HEK293T (cell line): ENCODE results near the gene TLX1.

ENCODE experiments used
- ARNT ChIP-seq: fragments of 450-650 bp; IDR thresholded peaks from 2 replicates; pipeline ENCODE4 v1.6.1; 2017; ENCODE audit warnings: mild to moderate bottlenecking
- BHLHE40 ChIP-seq: fragments of 450-650 bp; IDR thresholded peaks from 2 replicates; pipeline ENCODE4 v1.6.1; 2016; ENCODE audit warnings: mild to moderate bottlenecking, moderate library complexity, borderline replicate concordance
- CTBP1 ChIP-seq: fragments of 450-650 bp; IDR thresholded peaks from 2 replicates; pipeline ENCODE4 v1.6.1; 2016; ENCODE audit warnings: borderline replicate concordance
- ELF4 ChIP-seq: fragments of 450-650 bp; IDR thresholded peaks from 2 replicates; pipeline ENCODE4 v1.6.1; 2017; ENCODE audit warnings: antibody characterized with exemption
- FOXA1 ChIP-seq: fragments of 450-650 bp; IDR thresholded peaks from 2 replicates; pipeline ENCODE4 v1.6.1; 2016; ENCODE audit warnings: mild to moderate bottlenecking
- FOXK2 ChIP-seq: fragments of 450-650 bp; IDR thresholded peaks from 2 replicates; pipeline ENCODE4 v1.6.1; 2016; ENCODE audit warnings: mild to moderate bottlenecking
- FOXM1 ChIP-seq: fragments of 450-650 bp; IDR thresholded peaks from 2 replicates; pipeline ENCODE4 v1.6.1; 2017; ENCODE audit warnings: mild to moderate bottlenecking, borderline replicate concordance
- HDGF ChIP-seq: fragments of 450-650 bp; IDR thresholded peaks from 2 replicates; pipeline ENCODE4 v1.6.1; 2017; ENCODE audit warnings: antibody characterized with exemption, borderline replicate concordance
- LEF1 ChIP-seq: fragments of 450-650 bp; IDR thresholded peaks from 2 replicates; pipeline ENCODE4 v1.6.1; 2017; ENCODE audit warnings: mild to moderate bottlenecking, borderline replicate concordance
- NFRKB ChIP-seq: fragments of 450-650 bp; IDR thresholded peaks from 2 replicates; pipeline ENCODE4 v1.6.1; 2016; ENCODE audit warnings: mild to moderate bottlenecking, moderate library complexity
- SP1 ChIP-seq: fragments of 450-650 bp; IDR thresholded peaks from 2 replicates; pipeline ENCODE4 v1.6.1; 2017
- SUZ12 ChIP-seq: fragments of 450-650 bp; IDR thresholded peaks from 2 replicates; pipeline ENCODE4 v1.6.1; 2016; ENCODE audit warnings: mild to moderate bottlenecking
- TARDBP ChIP-seq: fragments of 450-650 bp; IDR thresholded peaks from 2 replicates; pipeline ENCODE4 v1.6.1; 2016
- TF ChIP-seq, protein P1 (sequence below): fragments of 450-650 bp; IDR thresholded peaks from 2 replicates; pipeline ENCODE4 v1.6.1; 2016

DNA sequence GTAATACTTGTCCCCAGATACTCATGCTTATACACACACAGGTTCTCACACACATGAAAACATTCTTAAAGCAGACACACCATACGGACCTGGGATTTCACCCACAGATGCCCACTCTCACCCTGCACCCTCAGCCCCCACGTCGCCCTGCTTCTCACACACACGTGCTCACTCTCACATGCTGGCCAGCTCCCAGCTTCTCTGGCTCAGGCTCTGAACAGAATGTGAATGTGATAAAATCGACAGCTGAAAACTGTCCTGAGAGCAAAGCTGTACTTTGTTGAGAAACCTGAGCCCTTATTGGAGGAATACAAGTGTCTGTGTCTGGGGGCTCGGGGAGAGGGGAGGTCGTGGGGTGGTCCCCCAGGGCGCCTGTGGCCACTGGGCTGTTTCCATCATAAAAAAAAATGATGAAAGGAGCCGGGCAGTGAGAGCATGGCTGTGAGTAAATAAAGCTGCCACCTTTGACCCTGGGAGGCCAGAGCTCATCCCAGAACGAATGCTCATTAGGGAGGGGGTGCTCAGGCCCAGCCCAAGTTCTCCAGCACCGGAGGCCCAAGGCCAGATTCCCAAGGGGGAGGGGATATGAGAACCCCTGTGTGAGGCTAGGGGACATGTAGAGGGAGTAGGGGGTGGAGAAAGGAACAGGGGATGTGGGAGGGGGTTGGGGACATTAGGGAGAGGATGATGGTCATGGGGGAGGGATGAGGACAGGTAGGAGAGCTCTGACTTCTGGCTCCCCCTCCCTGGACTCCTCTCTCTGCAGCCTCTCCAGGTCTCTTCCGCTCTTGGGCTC, 18.1 kb upstream of the TLX1 start:
- no peak for TF ChIP-seq FOXM1
- TF ChIP-seq SP1 = no peak
- no peak for TF ChIP-seq HDGF
- no peak for TF ChIP-seq ELF4
- TF ChIP-seq ARNT = no peak
- no peak for TF ChIP-seq SUZ12
- no peak for TF ChIP-seq CTBP1
- TF ChIP-seq BHLHE40 = no peak
- no peak for TF ChIP-seq TARDBP
- TF ChIP-seq, protein P1, sequence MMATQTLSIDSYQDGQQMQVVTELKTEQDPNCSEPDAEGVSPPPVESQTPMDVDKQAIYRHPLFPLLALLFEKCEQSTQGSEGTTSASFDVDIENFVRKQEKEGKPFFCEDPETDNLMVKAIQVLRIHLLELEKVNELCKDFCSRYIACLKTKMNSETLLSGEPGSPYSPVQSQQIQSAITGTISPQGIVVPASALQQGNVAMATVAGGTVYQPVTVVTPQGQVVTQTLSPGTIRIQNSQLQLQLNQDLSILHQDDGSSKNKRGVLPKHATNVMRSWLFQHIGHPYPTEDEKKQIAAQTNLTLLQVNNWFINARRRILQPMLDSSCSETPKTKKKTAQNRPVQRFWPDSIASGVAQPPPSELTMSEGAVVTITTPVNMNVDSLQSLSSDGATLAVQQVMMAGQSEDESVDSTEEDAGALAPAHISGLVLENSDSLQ = no peak
- no peak for TF ChIP-seq LEF1
- no peak for TF ChIP-seq FOXA1
- no peak for TF ChIP-seq NFRKB
- TF ChIP-seq FOXK2 = no peak
